H9 (cell line): ENCODE measurements around the gene TRAF3. TPM values are rescaled to one million over a fixed set of nuclear protein-coding genes. Genes with fewer than 3 reads are reported as not detected.

Source experiments
- DNase-seq: peaks from one replicate; pipeline ENCODE4 v3.0.0-alpha.2; 2017
- H2AFZ ChIP-seq: one replicate; pipeline ENCODE4 v1.6.1; 2013; ENCODE audit warnings: mild to moderate bottlenecking, low read length, control low read depth, moderate library complexity
- H2AK5ac ChIP-seq: 2 replicates; pipeline ENCODE4 v1.6.1; 2013; ENCODE audit warnings: low read length, control low read depth, mixed read lengths; ENCODE audit not compliant: insufficient read length
- H2BK120ac ChIP-seq: one replicate; pipeline ENCODE4 v1.6.1; 2013; ENCODE audit warnings: low read depth, mild to moderate bottlenecking, low read length, control low read depth, inconsistent platforms; ENCODE audit not compliant: poor library complexity, severe bottlenecking
- H2BK12ac ChIP-seq: 2 replicates; pipeline ENCODE4 v1.6.1; 2013; ENCODE audit warnings: low read length, control low read depth, mixed read lengths, low read depth; ENCODE audit not compliant: insufficient read length
- H2BK15ac ChIP-seq: 2 replicates; pipeline ENCODE4 v1.6.1; 2013; ENCODE audit warnings: low read depth, low read length, control low read depth
- H2BK20ac ChIP-seq: one replicate; pipeline ENCODE4 v1.6.1; 2013; ENCODE audit warnings: low read depth, mild to moderate bottlenecking, low read length, control low read depth, inconsistent platforms; ENCODE audit not compliant: poor library complexity, severe bottlenecking
- H2BK5ac ChIP-seq: 2 replicates; pipeline ENCODE4 v1.6.1; 2013; ENCODE audit warnings: low read length, control low read depth, mixed read lengths; ENCODE audit not compliant: insufficient read length
- H3K14ac ChIP-seq: 2 replicates; pipeline ENCODE4 v1.6.1; 2013; ENCODE audit warnings: low read length, control low read depth; ENCODE audit not compliant: insufficient read depth
- H3K18ac ChIP-seq: 2 replicates; pipeline ENCODE4 v1.6.1; 2013; ENCODE audit warnings: low read depth, mild to moderate bottlenecking, mixed read lengths, low read length, control low read depth; ENCODE audit not compliant: insufficient read length
- H3K23ac ChIP-seq: 2 replicates; pipeline ENCODE4 v1.6.1; 2013; ENCODE audit warnings: low read length, control low read depth, mixed read lengths, low read depth; ENCODE audit not compliant: insufficient read length
- H3K23me2 ChIP-seq: 2 replicates; pipeline ENCODE4 v1.6.1; 2013; ENCODE audit warnings: low read depth, mild to moderate bottlenecking, mixed read lengths, low read length, control low read depth; ENCODE audit not compliant: insufficient read length, poor library complexity, severe bottlenecking
- H3K27ac ChIP-seq: 2 replicates; pipeline ENCODE4 v1.5.1; 2013; ENCODE audit warnings: low read length, control low read depth, mixed read lengths, low read depth; ENCODE audit not compliant: insufficient read length
- H3K27me3 ChIP-seq: 2 replicates; pipeline ENCODE4 v1.6.1; 2013; ENCODE audit warnings: low read length, control low read depth, inconsistent platforms; ENCODE audit not compliant: insufficient read depth
- H3K4ac ChIP-seq: 2 replicates; pipeline ENCODE4 v1.6.1; 2013; ENCODE audit warnings: low read depth, mild to moderate bottlenecking, control low read depth, inconsistent platforms, low read length, moderate library complexity
- H3K4me1 ChIP-seq: 2 replicates; pipeline ENCODE4 v1.6.1; 2013; ENCODE audit warnings: low read length, control low read depth, inconsistent platforms; ENCODE audit not compliant: insufficient read depth
- H3K4me2 ChIP-seq: 2 replicates; pipeline ENCODE4 v1.6.1; 2013; ENCODE audit warnings: low read length, control low read depth, mixed read lengths; ENCODE audit not compliant: insufficient read length, insufficient read depth
- H3K56ac ChIP-seq: 2 replicates; pipeline ENCODE4 v1.6.1; 2013; ENCODE audit warnings: low read depth, mild to moderate bottlenecking, mixed read lengths, low read length, control low read depth; ENCODE audit not compliant: insufficient read length
- H3K79me1 ChIP-seq: 2 replicates; pipeline ENCODE4 v1.6.1; 2013; ENCODE audit warnings: low read depth, mild to moderate bottlenecking, moderate library complexity, low read length, control low read depth, inconsistent platforms; ENCODE audit not compliant: insufficient read depth, poor library complexity, severe bottlenecking
- H3K79me2 ChIP-seq: 2 replicates; pipeline ENCODE4 v1.6.1; 2013; ENCODE audit warnings: low read length, control low read depth, inconsistent platforms; ENCODE audit not compliant: insufficient read depth
- H3K9ac ChIP-seq: 2 replicates; pipeline ENCODE4 v1.6.1; 2013; ENCODE audit warnings: low read length, control low read depth, mixed read lengths; ENCODE audit not compliant: insufficient read length; ENCODE audit errors: extremely low read depth
- H3K9me3 ChIP-seq: one replicate; pipeline ENCODE4 v1.6.1; 2013; ENCODE audit warnings: low read depth, low read length, inconsistent platforms; ENCODE audit not compliant: control insufficient read depth
- H3T11ph ChIP-seq: one replicate; pipeline ENCODE4 v1.6.1; 2013; ENCODE audit warnings: mild to moderate bottlenecking, low read length, control low read depth, inconsistent platforms
- H4K20me1 ChIP-seq: one replicate; pipeline ENCODE4 v1.6.1; 2013; ENCODE audit not compliant: control insufficient read depth, insufficient read length, insufficient read depth
- H4K5ac ChIP-seq: 2 replicates; pipeline ENCODE4 v1.6.1; 2013; ENCODE audit warnings: low read depth, mild to moderate bottlenecking, mixed read lengths, low read length, control low read depth; ENCODE audit not compliant: insufficient read length
- H4K8ac ChIP-seq: replicated peaks from 2 replicates; pipeline ENCODE4 v1.6.1; 2013; ENCODE audit warnings: low read length, control low read depth, mixed read lengths, low read depth; ENCODE audit not compliant: insufficient read length
- H4K91ac ChIP-seq: 2 replicates; pipeline ENCODE4 v1.6.1; 2013; ENCODE audit warnings: low read depth, mild to moderate bottlenecking, moderate library complexity, mixed read lengths, low read length, control low read depth; ENCODE audit not compliant: insufficient read length
- H3K27ac Mint-ChIP-seq, 3 experiments: 2 replicates in 2 of 3; 3 replicates in 1 of 3; pipeline ENCODE4 v1.8.0; 2020 to 2021; ENCODE audit warnings: mixed read lengths in 3 of 3, mild to moderate bottlenecking in 1 of 3, moderate library complexity in 1 of 3
- H3K27me3 Mint-ChIP-seq: 2 replicates; pipeline ENCODE4 v1.8.0; 2021; ENCODE audit warnings: low read depth, mild to moderate bottlenecking, moderate library complexity, mixed read lengths
- H3K36me3 Mint-ChIP-seq, 3 experiments: 2 replicates in 2 of 3; 3 replicates in 1 of 3; pipeline ENCODE4 v1.8.0; 2020 to 2021; ENCODE audit warnings: low read depth in 3 of 3, mixed read lengths in 3 of 3; ENCODE audit not compliant: insufficient read depth in 1 of 3
- H3K4me1 Mint-ChIP-seq, 2 experiments: 2 replicates each; pipeline ENCODE4 v1.8.0; 2020; ENCODE audit warnings: mixed read lengths in 2 of 2
- H3K4me3 Mint-ChIP-seq, 2 experiments: 2 replicates in 1 of 2; 3 replicates in 1 of 2; pipeline ENCODE4 v1.8.0; 2020 to 2021; ENCODE audit warnings: mild to moderate bottlenecking in 2 of 2, mixed read lengths in 2 of 2, moderate library complexity in 1 of 2
- H3K9me3 Mint-ChIP-seq, 2 experiments: 2 replicates in 1 of 2; 3 replicates in 1 of 2; pipeline ENCODE4 v1.8.0; 2020; ENCODE audit warnings: mild to moderate bottlenecking in 2 of 2, mixed read lengths in 2 of 2, moderate library complexity in 1 of 2
- CTCF ChIP-seq: fragments of 200-600 bp; sonication (generic); conservative IDR thresholded peaks from 3 replicates; pipeline ENCODE4 v1.8.0; 2021; ENCODE audit warnings: antibody characterized with exemption, mild to moderate bottlenecking
- WGBS: extraction: QIAGEN DNeasy Blood & Tissue Kit; methylation state at CpG from one replicate; pipeline ENCODE4 v1.1.7; 2013; ENCODE audit warnings: missing lambda C conversion rate, low lambda C conversion rate, mixed read lengths; ENCODE audit not compliant: insufficient read length; ENCODE audit errors: extremely low coverage; 5-methylcytosine and 5-hydroxymethylcytosine counted together
- total RNA-seq: library from RNA; stranded (reverse); gene quantifications from 2 replicates; pipeline ENCODE4 v1.2.1, GENCODE V29; 2021

The TRAF3 gene
- total RNA-seq, 1 experiment from 2014 or later: 9.6 TPM

- Mint-ChIP-seq H3K9me3 (no peaks in the 10 kb centered on the region), H3K4me3 (no peak overlapping the region), H3K27ac (no peak overlapping the region), H3K4me1 (peaks cover 10 to 11% of the 10 kb centered on the region in 2 experiments), H3K27me3 (no peaks in the 10 kb centered on the region), H3K36me3 (peaks cover 0 to 17% (median 2%) of the 10 kb centered on the region in 3 experiments; a peak in 3 of 7 replicates)
- Histone ChIP-seq H4K5ac (no peak overlapping the region), H4K20me1 (no peaks in the 10 kb centered on the region), H3T11ph (no peak overlapping the region), H2BK5ac (no peak overlapping the region), H2BK12ac (no peak overlapping the region), H3K56ac (no peak overlapping the region), H3K27ac (no peak overlapping the region), H3K18ac (no peak overlapping the region), H2AFZ (no peak overlapping the region), H2BK20ac (no peak overlapping the region), H4K91ac (no peak overlapping the region), H3K4me2 (no peak overlapping the region), H3K9ac (no peak overlapping the region), H3K4me1 (no peaks in the 10 kb centered on the region), H2BK15ac (no peak overlapping the region), H3K23me2 (no peaks in the 10 kb centered on the region), H3K79me2 (no peaks in the 10 kb centered on the region), H3K27me3 (no peaks in the 10 kb centered on the region), H2AK5ac (no peak overlapping the region), H4K8ac (no peak overlapping the region), H3K79me1 (no peaks in the 10 kb centered on the region), H3K23ac (no peak overlapping the region), H3K9me3 (no peaks in the 10 kb centered on the region), H2BK120ac (no peak overlapping the region), H3K14ac (no peak overlapping the region), H3K4ac (no peak overlapping the region)
- no CpG with 5 or more reads among the region's 7 CpGs for WGBS
- no peak for DNase-seq
- no peak for TF ChIP-seq CTCF
Measured at GRCh38 chr14:102873546-102874061, 96.4 kb downstream of the TRAF3 start.
